ENCODE data around the gene RAD9B. TPM values are rescaled to one million over a fixed set of nuclear protein-coding genes. Genes with fewer than 3 reads are reported as not detected.

The RAD9B gene
- total and polyA plus RNA-seq, 9 of the 15 experiments (the other 6 are each of a cell fraction or from before 2014, with no cell fraction given) = 0.05 to 0.83 (median 0.32) TPM

GRCh38 chr12:110549716-110550115 is 47.6 kb downstream of the RAD9B start:
- 97% methylated on average over 2 of the region's 2 CpGs for whole genome bisulfite sequencing (ENCODE audit: insufficient coverage, low coverage, missing lambda C conversion rate)
- H3K27me3 ChIP-seq (ENCODE audit: control insufficient read depth in 2 of 2, insufficient read depth in 2 of 2, low read length in 2 of 2) = no peaks in the 10 kb centered on the region
- no peak overlapping the region for H3K4me2 ChIP-seq (ENCODE audit: insufficient read depth, low read length)
- POLR2A ChIA-PET = interaction anchor here (0.8 to 1.1 kb wide), 2 partner anchors 18 to 311 kb away, joined by 3 to 4 read pairs; no protein-coding TSS in a partner anchor
- CTCF ChIA-PET (ENCODE audit: low intra/inter-chr PET ratio) = no interaction called here
- FAIRE-seq (no peak), DNase-seq (ENCODE audit: extremely low read depth in 1 of 4, low spot score in 3 of 4) (no peak), ATAC-seq (no peak)
- no peaks in the 10 kb centered on the region for H4K20me1 ChIP-seq (replicated peaks; ENCODE audit: control insufficient read depth, insufficient read depth, low read length)
- in situ Hi-C loops (cut with MboI) (no loop called here), intact Hi-C loops (cut with micrococcal nuclease) (loop anchor here (10.0 kb wide), 1 partner anchor 335 kb away; no protein-coding TSS in a partner anchor)
- no peak overlapping the region for H2AFZ ChIP-seq (ENCODE audit: low read depth, low read length)
- BruUV-seq (replicated peaks) = no TSS peak
- peaks cover 60% of the 10 kb centered on the region for H3K79me2 ChIP-seq (ENCODE audit: control insufficient read depth, insufficient read depth, low read length)
- H3K4me3 ChIP-seq = no peak overlapping the region
- TF ChIP-seq PPARD (CRISPR knock-in tag; IDR thresholded peaks at IDR 0.05) = no peak
- no peak for TF ChIP-seq GATAD2B (IDR thresholded peaks at IDR 0.05; ENCODE audit: borderline replicate concordance)
- TF ChIP-seq NFIC (IDR thresholded peaks at IDR 0.05) = no peak
- no peak for TF ChIP-seq ZNF778 (CRISPR knock-in tag; IDR thresholded peaks at IDR 0.05)
- no peak for TF ChIP-seq CEBPZ (IDR thresholded peaks at IDR 0.05; ENCODE audit: borderline replicate concordance, low read depth, low read length)
- no peak overlapping the region for H3K27ac ChIP-seq (ENCODE audit: extremely low read depth, low read depth, low read length)
- H3K4me1 ChIP-seq (replicated peaks in 1 of 2; ENCODE audit: control insufficient read depth in 2 of 2, insufficient read depth in 2 of 2, low read length in 2 of 2) = no peaks in the 10 kb centered on the region
- H3K9me3 ChIP-seq (replicated peaks; ENCODE audit: control insufficient read depth, insufficient read depth, low read depth, low read length) = no peaks in the 10 kb centered on the region
- H3K36me3 ChIP-seq (ENCODE audit: control insufficient read depth, insufficient read depth, low read length) = peaks cover 61% of the 10 kb centered on the region
- no peak overlapping the region for H3K9ac ChIP-seq (ENCODE audit: insufficient read depth in 1 of 2, low read depth in 2 of 2, low read length in 2 of 2)
- H3K9me1 ChIP-seq (ENCODE audit: control insufficient read depth, insufficient read depth, low read length) = no peaks in the 10 kb centered on the region

Data from K562 (cell line).